Upper lobe of left lung (tissue), 4 donors: Measurements from ENCODE around the gene CFAP299.
"Not testable (repeated sequence)": the region's sequence is repeated elsewhere in the genome, so short reads cannot be mapped to it uniquely, and the experiment has no call there.

Experiments used
- CTCF ChIP-seq, 6 experiments: fragments of 450-650 bp in 4 of 6; fragments of 200-600 bp in 2 of 6; sonication (generic) in 2 of 6; IDR thresholded peaks; one replicate each; pipeline ENCODE4 v1.5.1; 2016 to 2019; ENCODE audit warnings: antibody characterized with exemption in 6 of 6
- EP300 ChIP-seq, 4 donors: sonication (generic); formaldehyde crosslinking; IDR thresholded peaks; one replicate each; pipeline ENCODE4 v1.5.1; 2017; ENCODE audit warnings: antibody characterized with exemption in 4 of 4, control low read depth in 2 of 4

GRCh38 chr4:80290665-80291064 is 44.9 kb upstream of the CFAP299 start:
- TF ChIP-seq CTCF, EP300 (IDR thresholded peaks at IDR 0.05): not testable (repeated sequence)
